HG02938 (cell line): ENCODE measurements around the gene ACE.

Experiments used
- ATAC-seq: cut with Tn5 transposase; IDR thresholded peaks from one replicate; pipeline ENCODE4 v1.9.1; 2021; ENCODE audit warnings: mild to moderate bottlenecking, moderate library complexity; ENCODE audit not compliant: unreplicated experiment

Gene ACE

GRCh38 chr17:63476854-63477479 lies at the start of gene ACE:
Gene ACE (plus strand): TSS chr17:63477061. CDS start chr17:63477095, 34 bp downstream.
- no peak for ATAC-seq

- no peak for ATAC-seq
Observed at GRCh38 chr17:63429766-63430165, 47.1 kb upstream of the ACE start.

- no peak for ATAC-seq
Observed at GRCh38 chr17:63430223-63430622, 46.6 kb upstream of the ACE start.

- no peak for ATAC-seq
Observed at GRCh38 chr17:63431618-63431938, 45.3 kb upstream of the ACE start.

- ATAC-seq, result no peak
Observed at GRCh38 chr17:63431939-63432804, 44.7 kb upstream of the ACE start.

- no peak for ATAC-seq
Observed at GRCh38 chr17:63433746-63434591, 42.9 kb upstream of the ACE start.

- no peak for ATAC-seq
Observed at GRCh38 chr17:63434951-63435571, 41.8 kb upstream of the ACE start.

GRCh38 chr17:63435681-63436522 lies 41.0 kb upstream of the ACE start:
- ATAC-seq, result no peak

- ATAC-seq, result no peak
Observed at GRCh38 chr17:63436523-63437110, 40.2 kb upstream of the ACE start.

GRCh38 chr17:63437287-63438091 lies 39.4 kb upstream of the ACE start:
- no peak for ATAC-seq

- ATAC-seq, result no peak
Observed at GRCh38 chr17:63438092-63439051, 38.5 kb upstream of the ACE start.

GRCh38 chr17:63439687-63440086 lies 37.2 kb upstream of the ACE start:
- ATAC-seq, result no peak

- ATAC-seq, result no peak
Observed at GRCh38 chr17:63440127-63440769, 36.6 kb upstream of the ACE start.

- no peak for ATAC-seq
Observed at GRCh38 chr17:63440770-63441335, 36.0 kb upstream of the ACE start.

- ATAC-seq, result no peak
Observed at GRCh38 chr17:63441654-63442053, 35.2 kb upstream of the ACE start.

- ATAC-seq, result no peak
Observed at GRCh38 chr17:63442074-63442473, 34.8 kb upstream of the ACE start.

GRCh38 chr17:63442549-63443035 lies 34.3 kb upstream of the ACE start:
- no peak for ATAC-seq
